ENCODE results near the gene RABL6. TPM values are rescaled to one million over a fixed set of nuclear protein-coding genes. Genes with fewer than 3 reads are reported as not detected.

The RABL6 gene
- total RNA-seq, 4 donors from 2014 or later = 28.8 to 57.9 (median 39.6) TPM

DNA sequence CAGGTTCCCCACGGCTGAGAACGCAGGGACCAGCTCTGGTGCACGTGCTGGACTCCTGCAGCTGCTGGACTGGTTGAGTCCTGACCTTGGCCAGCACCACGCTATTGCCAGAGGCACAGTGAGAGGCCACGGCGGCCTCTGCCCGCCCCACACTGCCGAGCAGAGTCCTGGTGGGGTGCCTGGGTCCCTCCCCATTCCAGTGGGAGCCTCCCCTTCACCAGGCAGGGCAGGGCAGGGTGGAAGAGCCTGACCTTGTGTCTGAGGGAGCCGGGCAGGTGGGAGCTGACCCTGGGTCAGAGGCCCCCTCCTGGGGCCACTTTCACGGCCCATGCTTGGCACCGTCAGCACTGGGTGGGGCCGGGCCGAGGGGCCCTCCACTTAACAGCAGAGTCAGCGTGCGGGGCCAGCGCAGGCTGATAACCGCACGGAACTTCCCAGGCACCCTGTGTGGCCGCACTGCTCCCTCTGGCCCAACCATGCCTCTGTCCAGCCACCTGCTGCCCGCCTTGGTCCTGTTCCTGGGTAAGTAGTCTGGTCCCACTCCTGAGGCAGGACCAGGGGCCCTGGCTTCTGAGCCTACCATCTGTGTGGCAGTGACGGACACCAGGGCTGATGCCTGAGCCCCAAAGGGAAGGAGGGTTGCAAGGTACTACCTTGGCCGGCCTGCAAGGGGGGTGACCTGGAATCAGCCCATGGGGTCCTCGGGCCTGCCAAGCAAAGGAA lies 44.4 kb downstream of the RABL6 start, which contains the start of gene MAMDC4:
Gene MAMDC4, plus strand, starts transcription at position 406 of the 723 bp plus-strand sequence. Its CDS starts 71 bp downstream, at position 477.
- TF ChIP-seq, protein P1, sequence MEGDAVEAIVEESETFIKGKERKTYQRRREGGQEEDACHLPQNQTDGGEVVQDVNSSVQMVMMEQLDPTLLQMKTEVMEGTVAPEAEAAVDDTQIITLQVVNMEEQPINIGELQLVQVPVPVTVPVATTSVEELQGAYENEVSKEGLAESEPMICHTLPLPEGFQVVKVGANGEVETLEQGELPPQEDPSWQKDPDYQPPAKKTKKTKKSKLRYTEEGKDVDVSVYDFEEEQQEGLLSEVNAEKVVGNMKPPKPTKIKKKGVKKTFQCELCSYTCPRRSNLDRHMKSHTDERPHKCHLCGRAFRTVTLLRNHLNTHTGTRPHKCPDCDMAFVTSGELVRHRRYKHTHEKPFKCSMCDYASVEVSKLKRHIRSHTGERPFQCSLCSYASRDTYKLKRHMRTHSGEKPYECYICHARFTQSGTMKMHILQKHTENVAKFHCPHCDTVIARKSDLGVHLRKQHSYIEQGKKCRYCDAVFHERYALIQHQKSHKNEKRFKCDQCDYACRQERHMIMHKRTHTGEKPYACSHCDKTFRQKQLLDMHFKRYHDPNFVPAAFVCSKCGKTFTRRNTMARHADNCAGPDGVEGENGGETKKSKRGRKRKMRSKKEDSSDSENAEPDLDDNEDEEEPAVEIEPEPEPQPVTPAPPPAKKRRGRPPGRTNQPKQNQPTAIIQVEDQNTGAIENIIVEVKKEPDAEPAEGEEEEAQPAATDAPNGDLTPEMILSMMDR (IDR thresholded peaks at IDR 0.05) = no peak
- TF ChIP-seq POLR2A (IDR thresholded peaks at IDR 0.05) = no peak
- intact Hi-C loops (cut with DNase I; ENCODE audit: low total_unique reads) = no loop called here

DNA sequence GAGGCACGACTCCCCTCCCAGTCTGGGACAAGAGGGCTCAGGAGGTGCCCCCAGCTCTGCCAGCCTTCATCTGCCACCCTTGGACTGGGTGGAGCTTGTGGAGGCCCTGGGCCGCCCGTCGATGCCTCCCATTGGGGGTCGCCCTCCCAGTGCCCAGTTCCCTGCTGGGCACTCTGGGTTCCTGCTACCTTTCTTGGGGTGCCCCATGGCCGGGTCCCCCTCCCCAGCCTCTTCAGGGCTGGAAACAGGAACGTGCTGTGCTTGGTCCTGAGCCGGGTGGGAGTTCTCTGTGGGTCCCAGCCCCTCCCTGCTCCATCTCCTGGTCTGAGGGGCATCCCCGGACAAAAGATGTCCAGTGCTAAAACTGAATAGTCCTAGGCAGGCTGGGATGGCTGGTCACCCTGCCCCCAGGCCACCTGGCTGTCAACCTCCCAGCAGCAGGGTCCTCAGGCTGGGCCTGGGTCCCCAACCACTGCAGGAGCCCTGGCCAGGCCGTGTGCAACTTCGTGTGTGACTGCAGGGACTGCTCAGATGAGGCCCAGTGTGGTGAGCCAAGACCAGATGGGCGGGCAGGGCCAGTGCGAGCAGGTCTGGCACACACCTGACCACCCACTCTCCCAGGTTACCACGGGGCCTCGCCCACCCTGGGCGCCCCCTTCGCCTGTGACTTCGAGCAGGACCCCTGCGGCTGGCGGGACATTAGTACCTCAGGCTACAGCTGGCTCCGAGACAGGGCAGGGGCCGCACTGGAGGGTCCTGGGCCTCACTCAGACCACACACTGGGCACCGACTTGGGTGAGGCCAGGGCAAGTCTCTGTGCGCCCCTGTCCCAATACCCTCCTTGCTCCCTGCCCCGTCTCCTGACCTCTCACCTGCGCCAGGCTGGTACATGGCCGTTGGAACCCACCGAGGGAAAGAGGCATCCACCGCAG lies 45.2 kb downstream of the RABL6 start:
- no peak overlapping the region for H3K27ac ChIP-seq
- DNase-seq = peak in 1 of 2 donors; percentile 17
- H3K36me3 ChIP-seq = no peaks in the 10 kb centered on the region
- intact Hi-C loops (cut with DNase I; ENCODE audit: low total_unique reads) = no loop called here
- H3K27me3 ChIP-seq = peaks cover 0 to 6% of the 10 kb centered on the region in 2 donors
- no peak for TF ChIP-seq POLR2A (IDR thresholded peaks at IDR 0.05)
- TF ChIP-seq, protein P1 (IDR thresholded peaks at IDR 0.05) = no peak
- H3K9me3 ChIP-seq = no peaks in the 10 kb centered on the region
- peaks cover 5 to 9% of the 10 kb centered on the region in 2 donors for H3K4me1 ChIP-seq
- no peak overlapping the region for H3K4me3 ChIP-seq

More for the DNA sequence above, 44.4 kb downstream of the RABL6 start, which contains the start of gene MAMDC4:
- Histone ChIP-seq H3K4me1 (peaks cover 5 to 14% of the 10 kb centered on the region in 2 donors), H3K9me3 (no peaks in the 10 kb centered on the region), H3K36me3 (no peaks in the 10 kb centered on the region), H3K27me3 (peaks cover 0 to 14% of the 10 kb centered on the region in 2 donors), H3K27ac (no peak within 1 kb of the TSS), H3K4me3 (no peak within 1 kb of the TSS)
- DNase-seq = no peak

DNA sequence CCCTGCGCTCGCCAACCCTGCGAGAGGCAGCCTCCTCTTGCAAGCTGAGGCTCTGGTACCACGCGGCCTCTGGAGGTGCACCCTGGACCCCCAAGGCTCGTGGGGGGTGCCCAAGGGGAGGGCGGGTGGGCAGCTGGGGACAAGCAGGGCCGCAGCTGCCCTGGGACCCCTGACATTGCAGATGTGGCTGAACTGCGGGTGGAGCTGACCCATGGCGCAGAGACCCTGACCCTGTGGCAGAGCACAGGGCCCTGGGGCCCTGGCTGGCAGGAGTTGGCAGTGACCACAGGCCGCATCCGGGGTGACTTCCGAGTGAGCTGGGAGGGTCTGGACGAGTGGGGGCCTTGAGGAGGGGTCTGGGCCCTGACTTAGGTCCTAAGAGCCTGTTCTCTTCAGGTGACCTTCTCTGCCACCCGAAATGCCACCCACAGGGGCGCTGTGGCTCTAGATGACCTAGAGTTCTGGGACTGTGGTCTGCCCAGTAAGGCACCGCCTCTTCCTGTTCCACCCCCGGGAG lies 45.9 kb downstream of the RABL6 start:
- intact Hi-C loops (cut with DNase I; ENCODE audit: low total_unique reads) = no loop called here

DNA sequence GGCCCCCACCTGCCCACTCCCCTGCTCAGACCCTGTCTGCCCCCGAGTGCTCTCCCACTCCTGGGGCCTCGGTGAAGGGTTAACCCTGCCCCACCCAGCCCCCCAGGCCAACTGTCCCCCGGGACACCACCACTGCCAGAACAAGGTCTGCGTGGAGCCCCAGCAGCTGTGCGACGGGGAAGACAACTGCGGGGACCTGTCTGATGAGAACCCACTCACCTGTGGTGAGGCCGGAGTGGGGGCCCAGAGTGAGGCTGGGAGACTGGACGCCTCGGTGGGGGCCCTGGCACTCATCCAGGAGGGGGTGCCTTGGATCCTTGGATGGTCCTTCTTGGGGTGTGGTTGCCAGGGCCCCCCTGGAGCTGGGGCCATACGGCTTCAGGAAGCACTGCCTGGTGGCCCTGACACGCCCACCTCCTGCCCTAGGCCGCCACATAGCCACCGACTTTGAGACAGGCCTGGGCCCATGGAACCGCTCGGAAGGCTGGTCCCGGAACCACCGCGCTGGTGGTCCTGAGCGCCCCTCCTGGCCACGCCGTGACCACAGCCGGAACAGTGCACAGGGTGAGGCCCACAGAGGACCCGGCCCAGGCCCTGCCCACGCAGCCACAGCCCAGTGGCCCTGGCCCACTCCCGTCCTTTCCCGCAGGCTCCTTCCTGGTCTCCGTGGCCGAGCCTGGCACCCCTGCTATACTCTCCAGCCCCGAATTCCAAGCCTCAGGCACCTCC lies 46.5 kb downstream of the RABL6 start:
- peaks cover 5 to 9% of the 10 kb centered on the region in 2 donors for H3K4me1 ChIP-seq
- no peaks in the 10 kb centered on the region for H3K36me3 ChIP-seq
- H3K9me3 ChIP-seq = no peaks in the 10 kb centered on the region
- H3K4me3 ChIP-seq = no peak overlapping the region
- no peaks in the 10 kb centered on the region for H3K27me3 ChIP-seq
- intact Hi-C loops (cut with DNase I; ENCODE audit: low total_unique reads) = no loop called here
- H3K27ac ChIP-seq = no peak overlapping the region
- DNase-seq = peak in 1 of 2 donors; percentile 21
- TF ChIP-seq POLR2A (IDR thresholded peaks at IDR 0.05) = no peak
- TF ChIP-seq, protein P1 (IDR thresholded peaks at IDR 0.05) = no peak

More for the DNA sequence above, 45.9 kb downstream of the RABL6 start:
- Histone ChIP-seq H3K36me3 (no peaks in the 10 kb centered on the region), H3K27ac (no peak overlapping the region), H3K27me3 (no peaks in the 10 kb centered on the region), H3K4me1 (peaks cover 5 to 9% of the 10 kb centered on the region in 2 donors), H3K9me3 (no peaks in the 10 kb centered on the region), H3K4me3 (no peak overlapping the region)
- DNase-seq = peak in 1 of 2 donors; percentile 15
- no peak for TF ChIP-seq POLR2A (IDR thresholded peaks at IDR 0.05)
- TF ChIP-seq, protein P1 (IDR thresholded peaks at IDR 0.05) = no peak

Measured in uterus (tissue), 4 donors.